HG02678 (cell line): ENCODE measurements around the gene SP1.
A peak's percentile ranks its signal among the peaks of the same experiment; 100 is the strongest.
"Not testable (repeated sequence)": the region's sequence is repeated elsewhere in the genome, so short reads cannot be mapped to it uniquely, and the experiment has no call there.

Source experiments
- ATAC-seq: cut with Tn5 transposase; IDR thresholded peaks from one replicate; pipeline ENCODE4 v1.9.1; 2021; ENCODE audit warnings: mild to moderate bottlenecking, moderate library complexity; ENCODE audit not compliant: unreplicated experiment

Gene SP1

DNA sequence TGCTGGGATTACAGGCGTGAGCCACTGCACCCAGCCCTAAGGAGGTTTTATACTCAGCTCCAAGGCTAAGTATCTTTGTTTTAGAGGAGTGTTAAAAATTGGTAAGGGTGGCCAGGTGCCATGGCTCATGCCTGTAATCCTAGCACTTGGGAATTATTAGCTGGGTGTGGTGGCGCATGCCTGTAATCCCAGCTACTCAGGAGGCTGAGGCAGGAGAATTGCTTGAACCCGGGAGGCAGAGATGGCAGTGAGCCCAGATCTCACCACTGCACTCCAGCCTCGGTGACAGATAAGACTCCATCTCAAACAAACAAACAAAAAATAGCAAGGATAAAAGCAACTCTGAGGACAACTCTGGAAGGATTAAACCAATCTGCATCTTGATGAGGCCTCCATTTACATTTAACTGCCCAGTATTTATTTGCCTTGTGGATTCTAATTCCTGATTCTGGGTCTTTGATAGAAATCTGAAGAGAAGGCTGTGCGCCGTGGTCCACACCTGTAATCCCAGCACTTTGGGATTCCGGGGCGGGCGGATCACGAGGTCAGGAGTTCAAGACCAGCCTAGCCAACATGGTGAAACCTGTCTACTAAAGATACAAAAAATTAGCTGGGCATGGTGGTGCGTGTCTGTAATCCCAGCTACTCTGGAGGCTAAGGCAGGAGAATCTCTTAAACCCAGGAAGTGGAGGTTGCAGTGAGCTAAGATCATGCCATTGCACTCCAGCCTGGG lies 64.8 kb downstream of the SP1 start:
- ATAC-seq, result not testable (repeated sequence)

- ATAC-seq, result no peak
These were observed 71.0 kb downstream of the SP1 start for GRCh38 chr12:53450936-53451335.

GRCh38 chr12:53451661-53452158 lies 71.7 kb downstream of the SP1 start, which contains the start of gene PCBP2:
Gene PCBP2 (plus strand): TSS chr12:53452102. CDS start chr12:53454801, 2,699 bp downstream.
- ATAC-seq, result peak; percentile 97

GRCh38 chr12:53452159-53453077 lies 72.4 kb downstream of the SP1 start:
- no peak for ATAC-seq

DNA sequence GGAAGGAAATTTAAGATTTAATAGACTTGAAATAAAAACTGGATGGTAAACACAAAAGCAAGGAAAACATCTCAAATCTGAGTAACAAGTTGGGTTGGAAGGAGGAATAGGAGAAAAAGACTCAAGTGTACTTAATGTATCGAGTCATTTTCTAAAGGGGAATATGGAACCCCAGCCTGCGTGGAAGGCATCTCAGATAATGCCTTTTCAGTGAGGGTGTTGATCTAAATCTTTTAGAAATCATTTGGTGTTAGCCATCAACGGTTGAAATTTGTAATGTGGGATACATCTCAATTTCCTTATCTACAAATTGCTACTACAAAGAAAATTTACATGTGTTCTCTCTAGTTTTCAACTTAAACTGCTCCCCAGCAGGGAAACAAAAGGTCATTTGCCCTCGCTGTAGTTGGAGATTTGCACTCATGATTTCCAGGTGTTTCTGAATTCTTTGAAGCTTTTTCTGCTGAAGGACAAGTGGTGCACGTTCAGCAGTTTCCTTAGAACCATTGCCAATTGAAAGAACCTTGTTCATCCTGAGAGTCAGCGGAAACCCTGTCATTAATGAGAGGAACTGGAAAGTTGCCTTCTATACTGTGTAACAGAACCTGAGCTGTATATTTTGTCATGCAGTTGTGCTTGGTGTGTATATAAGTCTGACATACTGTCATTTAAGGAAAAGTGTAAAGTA lies 74.1 kb downstream of the SP1 start:
- ATAC-seq, result no peak

GRCh38 chr12:53454707-53455106 lies 74.7 kb downstream of the SP1 start:
- no peak for ATAC-seq

DNA sequence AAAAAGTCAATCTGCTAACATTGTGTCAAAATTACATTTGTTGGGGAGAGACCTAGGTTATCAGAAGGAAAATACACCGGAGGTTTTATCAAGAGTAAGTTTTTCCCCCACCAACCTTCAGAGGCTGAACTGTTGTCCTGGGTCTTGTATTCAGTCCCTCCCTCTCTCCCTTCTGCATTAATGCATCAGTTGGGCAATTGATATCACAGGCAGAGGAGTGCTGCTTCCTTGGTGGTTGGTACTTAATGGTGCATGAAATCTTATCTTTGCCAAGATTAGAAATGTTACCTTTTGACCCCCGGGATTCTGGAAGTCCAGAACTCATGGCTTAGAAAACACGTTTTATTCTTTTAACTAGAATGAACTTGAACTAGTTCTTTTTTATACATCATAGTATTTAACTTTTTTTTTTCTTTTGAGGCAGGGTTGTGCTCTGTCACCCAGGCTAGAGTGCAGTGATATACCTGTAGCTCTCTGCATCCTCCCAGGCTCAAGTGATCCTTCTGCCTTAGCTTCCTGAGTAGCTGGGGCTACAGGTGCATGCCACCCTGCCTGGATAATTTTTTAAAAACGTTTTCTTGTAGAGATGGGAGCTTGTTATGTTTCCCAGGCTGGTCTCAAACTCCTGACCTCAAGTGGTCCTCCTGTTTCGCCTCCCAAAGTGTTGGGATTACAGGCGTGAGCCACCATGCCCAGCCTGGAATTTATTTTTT lies 76.8 kb downstream of the SP1 start:
- no peak for ATAC-seq

GRCh38 chr12:53459097-53459496 lies 79.1 kb downstream of the SP1 start:
- no peak for ATAC-seq

DNA sequence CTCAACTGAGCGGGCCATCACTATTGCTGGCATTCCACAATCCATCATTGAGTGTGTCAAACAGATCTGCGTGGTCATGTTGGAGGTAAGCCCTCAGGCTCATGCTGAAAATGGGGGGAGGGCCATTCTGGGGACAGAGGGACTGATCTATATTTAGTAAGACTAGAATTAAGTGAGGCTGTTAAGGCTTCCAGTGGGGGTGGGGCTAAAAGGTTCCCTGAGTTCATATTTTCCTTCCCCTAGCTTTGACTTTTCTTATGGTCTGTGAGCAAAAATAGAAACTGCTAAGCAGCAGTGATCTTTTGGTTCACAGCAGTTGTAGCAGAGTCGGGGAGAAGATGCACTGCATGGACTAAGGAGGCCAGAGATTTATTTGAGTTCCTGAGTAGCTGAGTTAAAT lies 81.1 kb downstream of the SP1 start:
- no peak for ATAC-seq

DNA sequence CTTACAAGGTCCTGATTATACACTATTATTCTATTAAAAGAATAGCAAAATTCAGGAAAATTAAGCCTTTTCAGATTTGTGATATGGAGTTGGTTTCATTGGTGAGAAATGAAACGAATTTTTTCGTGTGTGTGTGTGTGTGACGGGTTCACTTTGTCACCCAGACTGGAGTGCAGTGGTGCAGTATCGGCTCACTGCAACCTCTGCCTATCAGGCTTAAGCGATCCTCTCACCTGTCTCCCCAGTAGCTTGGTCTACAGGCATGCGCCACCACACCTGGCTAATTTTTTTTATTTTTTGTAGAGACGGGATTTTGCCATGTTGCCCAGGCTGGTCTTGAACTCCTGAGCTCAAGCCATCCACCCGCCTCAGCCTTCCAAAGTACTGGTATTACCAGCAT lies 81.6 kb downstream of the SP1 start:
- no peak for ATAC-seq

DNA sequence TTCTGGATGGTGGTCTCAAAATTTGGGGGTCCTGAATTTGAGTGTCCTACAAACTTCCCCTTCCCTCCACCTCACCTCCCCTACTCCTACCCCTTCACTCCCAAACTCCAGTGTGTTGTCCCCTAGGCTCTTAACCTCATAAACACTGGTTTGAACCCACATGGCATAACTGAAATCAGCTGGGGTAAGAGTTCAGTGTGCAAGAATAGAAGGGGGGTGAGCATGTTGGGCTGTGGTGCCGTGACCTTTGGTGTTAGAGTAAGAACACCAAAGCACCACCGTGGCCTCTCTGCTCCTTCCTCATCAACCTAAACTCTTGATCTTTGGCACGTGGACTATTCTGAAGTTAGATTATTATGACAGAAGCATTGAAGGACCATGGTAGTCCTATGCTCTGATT lies 83.0 kb downstream of the SP1 start:
- no peak for ATAC-seq

- no peak for ATAC-seq
These were observed 84.0 kb downstream of the SP1 start for GRCh38 chr12:53463802-53464560.

DNA sequence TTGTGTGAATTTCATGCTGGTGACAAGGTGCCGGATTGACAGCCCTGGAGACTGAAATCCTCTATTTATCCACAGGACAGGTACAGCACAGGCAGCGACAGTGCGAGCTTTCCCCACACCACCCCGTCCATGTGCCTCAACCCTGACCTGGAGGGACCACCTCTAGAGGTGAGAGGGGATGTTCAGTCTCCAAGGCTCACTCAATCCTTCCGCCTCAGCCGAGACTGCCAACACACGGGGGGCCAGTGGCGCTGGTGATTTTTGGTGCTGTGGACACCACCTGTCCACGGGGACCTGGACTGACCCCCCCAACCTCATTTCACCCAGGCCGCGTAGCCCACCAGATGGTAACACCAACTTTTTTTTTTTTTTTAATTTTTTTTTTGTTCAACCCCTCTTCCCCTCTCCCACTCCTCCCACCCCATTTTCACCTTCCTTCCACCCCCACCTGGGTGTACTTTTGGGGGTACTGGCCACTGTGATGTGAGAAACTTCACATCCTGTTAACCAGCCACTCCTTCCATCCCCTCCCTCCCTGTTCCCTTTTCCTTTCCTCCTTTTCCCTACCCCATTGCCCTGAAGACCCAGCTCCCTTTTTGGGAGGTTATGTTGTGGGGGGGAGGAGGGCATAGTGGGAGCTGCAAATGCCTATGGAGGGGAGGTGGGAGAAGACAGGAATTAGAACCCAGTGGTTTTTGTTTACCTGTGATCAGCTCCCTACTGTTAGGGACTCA lies 84.9 kb downstream of the SP1 start:
- ATAC-seq, result no peak

DNA sequence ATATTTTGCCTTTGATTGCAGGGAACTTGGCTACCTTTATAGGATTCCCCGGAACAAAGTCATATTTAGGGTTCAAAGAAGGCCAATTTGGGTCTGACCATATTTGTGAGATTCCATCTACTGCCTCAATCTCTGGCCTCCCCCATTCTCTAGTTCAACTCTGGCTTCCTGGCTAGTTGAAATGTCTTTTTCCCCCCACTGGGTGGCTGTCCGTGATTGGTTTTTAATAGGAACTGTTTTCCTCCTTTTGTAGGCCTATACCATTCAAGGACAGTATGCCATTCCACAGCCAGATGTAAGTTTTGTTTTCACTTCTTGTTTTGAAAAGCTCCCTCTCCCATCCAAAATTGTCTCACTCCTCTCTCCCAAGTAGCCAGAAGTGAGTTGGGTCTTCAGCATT lies 85.7 kb downstream of the SP1 start:
- no peak for ATAC-seq
